Umbilical cord (tissue), 2 donors: ENCODE measurements around the gene MLST8. TPM values are rescaled to one million over a fixed set of nuclear protein-coding genes. Genes with fewer than 3 reads are reported as not detected.
"Not testable (repeated sequence)": the region's sequence is repeated elsewhere in the genome, so short reads cannot be mapped to it uniquely, and the experiment has no call there.

Source experiments
- DNase-seq: peaks from one replicate; pipeline ENCODE4 v3.0.0-alpha.2; 2015; ENCODE audit warnings: low spot score
- total RNA-seq: library from RNA; depleted of rRNA; stranded (reverse); fragments of >200 nt; gene quantifications from one replicate; pipeline ENCODE4 v1.2.3, GENCODE V29; 2014; ENCODE audit warnings: low replicate concordance; ENCODE audit not compliant: insufficient read depth

Gene MLST8
- total RNA-seq, 1 donor from 2014 or later = 25.8 TPM

GRCh38 chr16:2243781-2244180 is 38.5 kb downstream of the MLST8 start:
- no peak for DNase-seq

- DNase-seq = no peak
Measured at GRCh38 chr16:2244301-2244700, 39.0 kb downstream of the MLST8 start.

GRCh38 chr16:2244926-2245795 is 39.9 kb downstream of the MLST8 start:
- DNase-seq = no peak

DNA sequence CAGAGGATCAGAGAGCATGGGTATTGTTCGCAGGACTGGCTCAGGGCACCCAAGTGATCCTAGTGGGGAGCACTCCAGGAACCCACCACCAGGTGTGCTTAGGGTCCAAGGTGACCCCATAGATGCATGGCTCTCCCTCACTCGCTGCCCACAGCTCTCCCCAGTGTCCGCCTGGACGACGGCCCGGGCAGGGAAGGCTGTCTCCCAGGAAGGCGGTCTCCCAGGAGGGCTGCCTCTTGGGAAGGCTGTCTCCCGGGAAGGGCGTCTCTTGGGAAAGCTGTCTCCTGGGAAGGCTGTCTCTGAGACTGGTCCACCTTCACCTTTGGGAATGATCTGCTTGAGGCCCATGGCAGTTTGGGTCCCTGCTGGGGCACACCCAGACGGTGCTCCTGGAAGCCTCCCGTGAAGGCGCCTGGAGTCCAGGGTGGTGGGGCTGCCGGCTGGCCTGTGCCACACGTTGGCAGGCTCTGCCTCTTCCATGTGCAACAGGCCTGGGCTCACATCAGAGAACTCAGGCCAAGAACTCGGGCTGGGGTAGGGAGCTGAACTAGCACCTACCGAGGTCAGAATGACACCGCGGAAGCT is 41.1 kb downstream of the MLST8 start:
- no peak for DNase-seq

DNA sequence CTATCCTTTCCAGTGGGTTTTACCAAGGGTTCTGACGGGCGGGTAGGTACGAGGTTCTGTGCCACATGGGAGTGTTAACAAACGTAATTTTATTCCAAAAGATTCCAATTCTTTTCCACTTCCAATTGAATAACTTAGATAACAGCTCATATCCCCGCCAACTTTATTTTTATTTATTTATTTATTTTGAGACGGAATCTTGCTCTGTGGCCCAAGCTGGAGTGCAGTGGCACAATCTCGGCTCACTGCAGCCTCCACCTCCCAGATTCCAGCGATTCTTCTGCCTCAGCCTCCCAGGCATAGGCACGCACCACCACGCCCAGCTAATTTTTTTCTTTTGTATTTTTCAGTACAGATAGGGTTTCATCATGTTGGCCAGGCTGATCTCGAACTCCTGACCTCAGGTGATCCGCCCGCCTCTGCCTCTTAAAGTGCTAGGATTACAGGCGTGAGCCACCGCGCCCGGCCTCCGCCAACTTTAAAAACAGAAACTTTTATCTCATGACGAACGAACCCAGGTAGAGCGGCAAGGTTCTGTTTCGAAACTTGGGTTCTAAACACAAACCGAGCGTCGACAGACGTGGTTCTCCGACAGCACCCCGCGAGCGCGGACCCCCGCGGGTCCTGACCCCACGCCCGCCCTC is 45.5 kb downstream of the MLST8 start:
- peak; percentile 13 for DNase-seq

- DNase-seq = peak; percentile 97
Measured at GRCh38 chr16:2251296-2252111, 46.2 kb downstream of the MLST8 start, which contains the start of gene ECI1. Gene ECI1 (minus strand): TSS chr16:2251587. CDS start chr16:2251566, 21 bp downstream.

DNA sequence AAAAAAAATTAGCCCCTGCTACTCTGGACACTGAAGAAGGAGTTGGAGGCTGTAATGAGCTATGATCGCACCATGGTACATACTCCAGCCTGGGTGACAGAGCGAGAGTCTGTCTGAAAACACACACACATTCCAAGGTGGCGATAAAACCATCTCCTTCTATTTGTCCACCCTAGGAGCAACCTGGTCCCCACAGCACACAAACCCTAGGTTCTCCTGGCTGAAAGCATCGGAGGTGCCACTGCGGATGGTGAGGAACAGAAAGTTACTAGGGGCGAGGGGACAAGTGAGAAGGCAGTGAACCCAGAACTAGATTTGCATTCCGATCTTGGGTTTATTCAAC is 47.5 kb downstream of the MLST8 start:
- DNase-seq = no peak

DNA sequence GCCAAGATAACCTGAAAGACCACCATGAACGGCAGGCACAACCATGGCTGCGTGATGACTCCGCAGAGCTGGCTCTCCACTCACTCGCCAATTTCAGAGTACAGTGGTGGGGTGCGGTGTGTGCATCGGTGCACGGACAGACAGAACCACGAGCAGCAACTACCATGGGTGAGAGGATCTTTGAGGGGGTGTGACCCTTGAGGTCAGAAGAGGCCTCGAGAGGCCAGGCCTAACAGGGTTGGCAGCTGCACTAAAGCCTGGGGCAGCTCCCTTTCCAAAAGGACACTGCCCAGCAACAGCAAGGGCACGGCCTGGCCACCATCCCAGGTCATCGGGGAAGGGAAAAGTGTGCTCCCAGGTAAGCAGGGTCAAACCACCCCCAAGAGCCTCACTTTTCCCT is 48.0 kb downstream of the MLST8 start:
- DNase-seq = no peak

DNA sequence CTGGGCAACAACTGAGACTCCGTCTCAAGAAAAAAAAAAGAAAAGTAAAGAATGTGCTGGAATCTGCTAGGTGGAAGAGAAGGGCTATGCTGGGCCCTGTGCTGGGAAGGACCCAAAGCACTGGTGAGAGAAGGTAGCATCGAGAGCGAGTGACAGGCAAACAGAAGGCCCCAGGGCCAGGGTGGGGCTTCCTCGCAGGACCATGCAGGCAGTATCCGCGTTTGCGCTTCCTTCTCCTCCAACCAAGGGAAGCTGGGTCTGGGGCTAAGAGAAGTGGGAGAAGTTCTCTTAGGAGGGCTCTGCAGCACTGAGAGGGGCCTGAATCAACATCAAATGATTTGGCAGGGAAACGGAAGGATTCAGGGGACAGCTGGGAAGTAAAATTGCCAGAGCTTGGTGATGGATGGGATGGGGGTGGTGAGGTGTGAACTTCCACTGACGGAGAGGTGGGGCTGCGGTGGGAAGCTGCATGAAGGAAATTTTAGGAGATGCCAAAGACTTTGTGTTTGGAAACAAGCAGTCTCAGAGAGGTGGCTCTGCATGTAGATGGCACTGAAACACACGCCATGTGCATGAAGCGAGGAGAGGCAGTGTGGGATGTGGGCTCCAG is 51.4 kb downstream of the MLST8 start:
- no peak for DNase-seq

DNA sequence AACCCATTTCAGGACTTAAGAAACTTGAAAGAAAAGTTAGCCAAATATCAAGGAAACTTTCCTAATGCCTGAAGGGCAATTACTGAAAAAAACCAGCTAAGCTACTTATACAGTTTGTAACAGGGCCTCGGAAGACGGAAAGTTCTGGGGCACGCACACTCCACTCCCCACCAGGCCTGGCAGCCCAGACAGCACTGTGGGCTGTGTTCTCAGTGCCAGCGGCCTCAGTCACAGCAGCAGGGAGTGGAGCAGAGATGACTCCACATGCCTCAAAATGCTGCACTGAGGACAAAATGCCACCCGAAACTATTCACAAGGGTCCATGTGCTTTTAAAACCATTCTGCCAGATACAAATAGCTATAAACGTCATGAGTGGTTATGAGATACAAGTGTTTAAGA is 52.5 kb downstream of the MLST8 start:
- DNase-seq = no peak

GRCh38 chr16:2258530-2258929 is 53.3 kb downstream of the MLST8 start:
- DNase-seq = not testable (repeated sequence)

Other genes with a start within 250 kb of the MLST8 start
- 111 TPM for gene NDUFB10, start 245.9 kb upstream of the MLST8 start, total RNA-seq
- 1,669 TPM for gene RPS2, start 240.6 kb upstream of the MLST8 start, total RNA-seq
- gene RNF151, start 238.6 kb upstream of the MLST8 start, total RNA-seq = not detected
- gene TBL3, start 233.4 kb upstream of the MLST8 start, total RNA-seq = 10.4 TPM
- gene NOXO1, start 224.0 kb upstream of the MLST8 start, total RNA-seq = not detected
- 12.0 TPM for gene GFER, start 221.3 kb upstream of the MLST8 start, total RNA-seq
- gene SYNGR3, start 215.5 kb upstream of the MLST8 start, total RNA-seq = 2.4 TPM
- gene ZNF598, start 195.6 kb upstream of the MLST8 start, total RNA-seq = 4.8 TPM
- not detected for gene NPW, start 185.7 kb upstream of the MLST8 start, total RNA-seq
- 30.3 TPM for gene NHERF2, start 178.6 kb upstream of the MLST8 start, total RNA-seq
- 10.4 TPM for gene NTHL1, start 157.6 kb upstream of the MLST8 start, total RNA-seq
- gene TSC2, start 157.5 kb upstream of the MLST8 start, total RNA-seq = 50.1 TPM
- 99.9 TPM for gene PKD1, start 69.6 kb upstream of the MLST8 start, total RNA-seq
- 0.48 TPM for gene RAB26, start 56.8 kb upstream of the MLST8 start, total RNA-seq
- 22.9 TPM for gene TRAF7, start 49.7 kb upstream of the MLST8 start, total RNA-seq
- not detected for gene CASKIN1, start 8.8 kb upstream of the MLST8 start, total RNA-seq
- gene BRICD5, start 5.4 kb downstream of the MLST8 start, total RNA-seq = 3.6 TPM
- gene PGP, start 9.4 kb downstream of the MLST8 start, total RNA-seq = 7.9 TPM
- gene E4F1, start 18.1 kb downstream of the MLST8 start, total RNA-seq = 14.7 TPM
- gene DNASE1L2, start 31.0 kb downstream of the MLST8 start, total RNA-seq = not detected
- gene ECI1, start 46.1 kb downstream of the MLST8 start, total RNA-seq = 24.6 TPM
- gene RNPS1, start 62.7 kb downstream of the MLST8 start, total RNA-seq = 51.3 TPM
- gene ABCA3, start 135.3 kb downstream of the MLST8 start, total RNA-seq = 0.72 TPM
- 6.3 TPM for gene CCNF, start 224.0 kb downstream of the MLST8 start, total RNA-seq